Neuronal stem cell (in vitro differentiated cells): ENCODE data around the gene SH3GL1.
A peak's percentile ranks its signal among the peaks of the same experiment; 100 is the strongest.

Source experiments
- DNase-seq: peaks from one replicate; pipeline ENCODE4 v3.0.0-alpha.2; 2013; ENCODE audit warnings: low spot score
- H2AFZ ChIP-seq: one replicate; pipeline ENCODE4 v1.6.1; 2013; ENCODE audit warnings: mild to moderate bottlenecking, low read length, inconsistent platforms
- H2AK5ac ChIP-seq: 2 replicates; pipeline ENCODE4 v1.6.1; 2013; ENCODE audit warnings: low read depth, mild to moderate bottlenecking, inconsistent platforms, low read length, moderate library complexity, mixed read lengths
- H2BK120ac ChIP-seq: 2 replicates; pipeline ENCODE4 v1.6.1; 2013; ENCODE audit warnings: low read depth, mild to moderate bottlenecking, inconsistent platforms, low read length, moderate library complexity, mixed read lengths
- H2BK12ac ChIP-seq: one replicate; pipeline ENCODE4 v1.6.1; 2013; ENCODE audit warnings: low read length, inconsistent platforms
- H2BK15ac ChIP-seq: 2 replicates; pipeline ENCODE4 v1.6.1; 2013; ENCODE audit warnings: mild to moderate bottlenecking, low read length, inconsistent platforms, mixed read lengths
- H2BK5ac ChIP-seq: one replicate; pipeline ENCODE4 v1.6.1; 2013; ENCODE audit warnings: inconsistent platforms, mild to moderate bottlenecking, low read length, moderate library complexity
- H3K14ac ChIP-seq: one replicate; pipeline ENCODE4 v1.6.1; 2013; ENCODE audit warnings: low read length, inconsistent platforms
- H3K18ac ChIP-seq: 2 replicates; pipeline ENCODE4 v1.6.1; 2013; ENCODE audit warnings: low read length, inconsistent platforms
- H3K23ac ChIP-seq: 2 replicates; pipeline ENCODE4 v1.6.1; 2013; ENCODE audit warnings: low read depth, mild to moderate bottlenecking, mixed read lengths, low read length, inconsistent platforms; ENCODE audit not compliant: poor library complexity
- H3K27ac ChIP-seq: replicated peaks from 3 replicates; pipeline ENCODE4 v1.5.1; 2013; ENCODE audit warnings: low read length, inconsistent platforms
- H3K27me3 ChIP-seq, 3 experiments: 2 replicates each; pipeline ENCODE4 v1.6.1; 2013; ENCODE audit warnings: low read length in 3 of 3, mild to moderate bottlenecking in 2 of 3, inconsistent platforms in 1 of 3, low read depth in 1 of 3, mixed read lengths in 1 of 3, moderate library complexity in 1 of 3; ENCODE audit not compliant: control insufficient read depth in 3 of 3, insufficient read depth in 3 of 3
- H3K36me3 ChIP-seq, 2 donors: replicated peaks in 1 of 2; 2 replicates each; pipeline ENCODE4 v1.6.1; 2013; ENCODE audit warnings: low read length in 2 of 2; ENCODE audit not compliant: control insufficient read depth in 2 of 2, insufficient read depth in 2 of 2
- H3K4ac ChIP-seq: 2 replicates; pipeline ENCODE4 v1.6.1; 2013; ENCODE audit warnings: inconsistent platforms, mild to moderate bottlenecking, low read length, moderate library complexity
- H3K4me1 ChIP-seq, 2 donors: 1 replicate in 1 of 2; 2 replicates in 1 of 2; pipeline ENCODE4 v1.6.1; 2013; ENCODE audit warnings: low read length in 2 of 2, low read depth in 1 of 2; ENCODE audit not compliant: control insufficient read depth in 2 of 2, insufficient read depth in 1 of 2
- H3K4me2 ChIP-seq: one replicate; pipeline ENCODE4 v1.6.1; 2013; ENCODE audit warnings: mild to moderate bottlenecking, low read length, inconsistent platforms; ENCODE audit not compliant: insufficient read depth, poor library complexity, severe bottlenecking
- H3K4me3 ChIP-seq, 2 donors: 2 replicates each; pipeline ENCODE4 v1.5.1; 2013; ENCODE audit warnings: low read length in 2 of 2, mild to moderate bottlenecking in 2 of 2, inconsistent platforms in 1 of 2, moderate library complexity in 1 of 2
- H3K79me1 ChIP-seq: one replicate; pipeline ENCODE4 v1.6.1; 2013; ENCODE audit warnings: low read depth, mild to moderate bottlenecking, inconsistent platforms, low read length, moderate library complexity
- H3K9ac ChIP-seq: one replicate; pipeline ENCODE4 v1.6.1; 2013; ENCODE audit warnings: mild to moderate bottlenecking, low read depth, low read length, inconsistent platforms; ENCODE audit not compliant: poor library complexity
- H3K9me3 ChIP-seq, 2 donors: replicated peaks in 1 of 2; 2 replicates each; pipeline versions ENCODE3 to v1.6.1; 2013; ENCODE audit warnings: low read length in 2 of 2, mild to moderate bottlenecking in 2 of 2, inconsistent platforms in 1 of 2, low read depth in 1 of 2, mixed read lengths in 1 of 2, moderate library complexity in 1 of 2; ENCODE audit not compliant: control insufficient read depth in 2 of 2, insufficient read depth in 1 of 2
- H4K8ac ChIP-seq: one replicate; pipeline ENCODE4 v1.6.1; 2013; ENCODE audit warnings: low read depth, mild to moderate bottlenecking, inconsistent platforms, low read length, moderate library complexity
- H4K91ac ChIP-seq: one replicate; pipeline ENCODE4 v1.6.1; 2013; ENCODE audit warnings: low read length, low read depth, mild to moderate bottlenecking, inconsistent platforms; ENCODE audit not compliant: poor library complexity
- WGBS, 2 donors: extraction: QIAGEN DNeasy Blood & Tissue Kit; methylation state at CpG; one replicate each; pipeline ENCODE4 v1.1.7; 2013; ENCODE audit warnings: missing lambda C conversion rate in 2 of 2, mixed read lengths in 1 of 2; ENCODE audit not compliant: insufficient read length in 2 of 2, insufficient replicate concordance in 1 of 2; ENCODE audit errors: extremely low coverage in 2 of 2; 5-methylcytosine and 5-hydroxymethylcytosine counted together

SH3GL1 gene

DNA sequence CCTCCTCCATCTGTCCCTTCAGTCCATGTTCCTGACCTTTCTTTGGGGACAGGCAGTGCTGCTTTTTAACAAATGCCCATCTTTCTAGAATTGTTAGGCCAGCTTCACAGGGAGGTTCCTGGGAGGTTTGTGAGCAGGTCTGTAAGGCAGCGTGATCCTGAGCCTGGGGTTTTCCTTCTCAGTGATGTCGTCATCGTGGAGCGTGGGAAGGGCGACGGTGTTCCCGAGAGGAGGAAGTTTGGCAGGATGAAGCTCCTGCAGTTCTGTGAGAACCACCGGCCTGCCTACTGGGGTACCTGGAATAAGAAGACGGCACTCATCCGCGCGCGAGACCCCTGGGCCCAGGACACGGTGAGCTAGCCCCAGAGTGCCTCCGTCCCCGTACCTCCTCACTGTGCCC lies 28.9 kb upstream of the SH3GL1 start:
- Histone ChIP-seq H4K8ac (no peak overlapping the region), H3K36me3 (peaks cover 60 to 87% of the 10 kb centered on the region in 2 donors), H2BK12ac (no peak overlapping the region), H3K4me1 (no peaks in the 10 kb centered on the region), H3K4me3 (no peak overlapping the region), H4K91ac (no peak overlapping the region), H3K4ac (no peak overlapping the region), H3K23ac (no peak overlapping the region), H3K4me2 (no peak overlapping the region), H2AK5ac (no peak overlapping the region), H3K79me1 (peaks cover 8% of the 10 kb centered on the region), H3K9me3 (peaks cover 0 to 5% of the 10 kb centered on the region in 2 donors), H3K9ac (no peak overlapping the region), H3K18ac (no peak overlapping the region), H2BK5ac (peak overlapping the region; percentile 13), H2BK120ac (no peak overlapping the region), H2BK15ac (no peak overlapping the region), H2AFZ (no peak overlapping the region), H3K14ac (no peak overlapping the region), H3K27me3 (no peaks in the 10 kb centered on the region), H3K27ac (no peak overlapping the region)
- no peak for DNase-seq
- WGBS, 2 donors = no CpG with 5 or more reads among the region's 16 CpGs

- Histone ChIP-seq H3K4me2 (no peak overlapping the region), H2BK12ac (no peak overlapping the region), H2BK5ac (no peak overlapping the region), H4K8ac (no peak overlapping the region), H3K4me1 (no peaks in the 10 kb centered on the region), H3K14ac (no peak overlapping the region), H3K79me1 (peaks cover 11% of the 10 kb centered on the region), H2AK5ac (no peak overlapping the region), H3K9me3 (peaks cover 0 to 5% of the 10 kb centered on the region in 2 donors), H2BK15ac (no peak overlapping the region), H2BK120ac (no peak overlapping the region), H3K18ac (no peak overlapping the region), H3K23ac (no peak overlapping the region), H3K9ac (no peak overlapping the region), H3K36me3 (peaks cover 63 to 87% of the 10 kb centered on the region in 2 donors), H3K27ac (no peak overlapping the region), H3K4me3 (no peak overlapping the region), H2AFZ (no peak overlapping the region), H4K91ac (no peak overlapping the region), H3K4ac (no peak overlapping the region), H3K27me3 (no peaks in the 10 kb centered on the region)
- DNase-seq = no peak
- WGBS, 2 donors = no CpG with 5 or more reads among the region's 20 CpGs
Measured at GRCh38 chr19:4428326-4428975, 28.1 kb upstream of the SH3GL1 start.

DNA sequence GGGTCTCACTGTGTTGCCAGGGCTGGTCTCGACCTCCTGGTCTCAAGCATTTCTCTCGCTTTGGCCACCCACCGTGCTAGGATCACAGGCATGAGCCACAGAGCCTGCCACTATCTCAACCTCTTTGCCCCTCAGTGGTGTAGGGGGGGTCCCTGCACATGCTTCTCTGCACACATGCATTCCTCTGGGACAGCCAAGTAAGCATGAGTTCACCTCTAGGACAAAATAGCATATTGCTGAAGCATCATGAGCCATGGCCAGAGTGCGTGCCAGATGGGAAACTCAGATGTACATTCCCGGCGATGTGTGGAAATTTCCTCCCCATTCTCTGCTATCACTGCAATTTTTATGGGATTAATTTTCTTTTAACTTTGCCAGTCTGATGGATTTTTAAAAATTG lies 25.2 kb upstream of the SH3GL1 start:
- no peak overlapping the region for H3K27ac ChIP-seq
- H2BK5ac ChIP-seq = no peak overlapping the region
- no CpG with 5 or more reads among the region's 6 CpGs for WGBS, 2 donors
- H3K9me3 ChIP-seq = no peaks in the 10 kb centered on the region
- DNase-seq = no peak
- H4K8ac ChIP-seq = no peak overlapping the region
- no peak overlapping the region for H3K9ac ChIP-seq
- peaks cover 11% of the 10 kb centered on the region for H3K79me1 ChIP-seq
- H3K18ac ChIP-seq = no peak overlapping the region
- H2AFZ ChIP-seq = no peak overlapping the region
- H2BK12ac ChIP-seq = no peak overlapping the region
- H3K14ac ChIP-seq = no peak overlapping the region
- H2BK120ac ChIP-seq = no peak overlapping the region
- H3K4ac ChIP-seq = no peak overlapping the region
- no peaks in the 10 kb centered on the region for H3K4me1 ChIP-seq
- H3K4me3 ChIP-seq = no peak overlapping the region
- no peak overlapping the region for H4K91ac ChIP-seq
- no peaks in the 10 kb centered on the region for H3K27me3 ChIP-seq
- no peak overlapping the region for H3K23ac ChIP-seq
- no peak overlapping the region for H2BK15ac ChIP-seq
- H3K36me3 ChIP-seq = peaks cover 54 to 86% of the 10 kb centered on the region in 2 donors
- no peak overlapping the region for H2AK5ac ChIP-seq
- no peak overlapping the region for H3K4me2 ChIP-seq

DNA sequence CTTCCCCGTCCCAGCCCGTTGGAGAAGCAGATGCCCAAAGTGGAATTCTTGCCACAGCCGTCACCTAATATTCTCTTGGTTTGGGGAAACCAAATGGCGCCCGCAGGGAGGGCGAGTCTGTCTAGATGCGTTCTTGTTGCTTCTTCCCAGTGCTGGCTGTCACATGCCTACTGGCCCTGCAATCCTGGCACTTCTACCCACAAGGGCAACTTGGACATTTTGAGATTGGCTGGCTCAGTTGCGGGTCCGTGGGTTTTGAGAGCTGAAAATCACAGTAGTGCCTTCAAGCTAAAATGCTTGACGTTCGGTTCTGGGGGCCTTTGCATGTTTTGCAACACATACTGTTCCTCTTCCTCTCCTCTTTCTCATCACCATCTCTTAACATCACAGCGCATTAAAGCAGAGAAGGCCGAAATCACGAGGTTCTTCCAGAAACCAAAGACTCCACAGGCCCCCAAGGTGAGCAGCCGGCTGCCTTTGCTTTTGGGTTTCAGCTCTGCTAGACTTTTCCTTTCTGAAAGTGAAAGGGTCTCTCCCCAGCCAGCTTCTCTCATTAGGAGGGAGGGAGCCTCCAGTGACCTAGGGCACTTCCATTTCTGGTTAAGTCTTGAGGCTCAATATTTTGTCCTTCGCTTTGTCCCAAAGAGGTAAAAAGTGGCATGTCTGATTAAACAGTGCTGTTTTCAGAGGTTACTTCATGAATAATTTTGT lies 23.2 kb upstream of the SH3GL1 start:
- H3K4ac ChIP-seq = no peak overlapping the region
- no peak overlapping the region for H3K9ac ChIP-seq
- H3K4me2 ChIP-seq = no peak overlapping the region
- H3K27ac ChIP-seq = no peak overlapping the region
- peaks cover 12% of the 10 kb centered on the region for H3K79me1 ChIP-seq
- H3K4me3 ChIP-seq = no peak overlapping the region
- H2BK15ac ChIP-seq = no peak overlapping the region
- no peak overlapping the region for H2AFZ ChIP-seq
- H2BK120ac ChIP-seq = no peak overlapping the region
- H3K27me3 ChIP-seq = no peaks in the 10 kb centered on the region
- no peak overlapping the region for H4K8ac ChIP-seq
- no peaks in the 10 kb centered on the region for H3K4me1 ChIP-seq
- no peak overlapping the region for H2AK5ac ChIP-seq
- peaks cover 46 to 85% of the 10 kb centered on the region in 2 donors for H3K36me3 ChIP-seq
- H3K23ac ChIP-seq = no peak overlapping the region
- no peak overlapping the region for H4K91ac ChIP-seq
- no peaks in the 10 kb centered on the region for H3K9me3 ChIP-seq
- no peak for DNase-seq
- H3K18ac ChIP-seq = no peak overlapping the region
- no CpG with 5 or more reads among the region's 16 CpGs for WGBS, 2 donors
- H2BK12ac ChIP-seq = no peak overlapping the region
- H3K14ac ChIP-seq = no peak overlapping the region
- no peak overlapping the region for H2BK5ac ChIP-seq
